ENCODE data around the gene LRGUK.

Gene LRGUK

DNA sequence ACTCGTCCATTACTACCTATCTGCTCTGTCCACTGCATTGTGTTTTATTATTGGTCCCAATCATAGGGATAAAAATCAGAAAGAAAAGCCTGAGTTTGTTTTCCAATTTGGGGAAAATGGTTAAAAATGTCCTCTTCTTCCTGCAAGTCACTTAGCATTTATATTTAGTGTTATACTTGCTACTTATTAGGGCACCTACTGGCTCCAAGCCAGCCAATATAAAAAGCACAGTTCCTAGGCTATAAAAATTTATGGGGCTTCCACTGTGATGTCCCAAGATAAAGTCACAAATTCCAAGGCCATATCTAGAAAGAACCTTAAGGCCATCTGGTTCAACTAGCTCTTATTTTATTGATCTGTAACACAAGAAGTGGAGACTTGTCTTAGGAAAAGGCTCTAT lies 186.4 kb downstream of the LRGUK start:
- peaks cover 4% of the 10 kb centered on the region for H3K27me3 ChIP-seq (ENCODE audit: control insufficient read depth, insufficient read depth, low read length, poor library complexity, severe bottlenecking)
- H3K36me3 ChIP-seq (ENCODE audit: control insufficient read depth, insufficient read depth, low read length), result no peaks in the 10 kb centered on the region
- no peaks in the 10 kb centered on the region for H3K9me3 ChIP-seq (ENCODE audit: control insufficient read depth, low read length)
- no peak overlapping the region for H3K27ac ChIP-seq (ENCODE audit: insufficient read depth, low read depth, low read length, poor library complexity, severe bottlenecking)
- no peak overlapping the region for H3K4me3 ChIP-seq (ENCODE audit: insufficient read depth, low read depth, low read length)
- WGBS, 2 experiments, result 91% methylated on average over 1 of the region's 1 CpG; no CpG with 5 or more reads in 1 of the 2 experiments
- H3K4me1 ChIP-seq (ENCODE audit: control insufficient read depth, insufficient read depth, low read length), result peaks cover 6% of the 10 kb centered on the region
